ENCODE results near the gene PSMC3. TPM values are rescaled to one million over a fixed set of nuclear protein-coding genes. Genes with fewer than 3 reads are reported as not detected.

Gene PSMC3
- total and polyA plus RNA-seq, 2 of the 13 experiments (the other 11 are each of a cell fraction or from before 2014, with no cell fraction given): 75.8 to 214 TPM

DNA sequence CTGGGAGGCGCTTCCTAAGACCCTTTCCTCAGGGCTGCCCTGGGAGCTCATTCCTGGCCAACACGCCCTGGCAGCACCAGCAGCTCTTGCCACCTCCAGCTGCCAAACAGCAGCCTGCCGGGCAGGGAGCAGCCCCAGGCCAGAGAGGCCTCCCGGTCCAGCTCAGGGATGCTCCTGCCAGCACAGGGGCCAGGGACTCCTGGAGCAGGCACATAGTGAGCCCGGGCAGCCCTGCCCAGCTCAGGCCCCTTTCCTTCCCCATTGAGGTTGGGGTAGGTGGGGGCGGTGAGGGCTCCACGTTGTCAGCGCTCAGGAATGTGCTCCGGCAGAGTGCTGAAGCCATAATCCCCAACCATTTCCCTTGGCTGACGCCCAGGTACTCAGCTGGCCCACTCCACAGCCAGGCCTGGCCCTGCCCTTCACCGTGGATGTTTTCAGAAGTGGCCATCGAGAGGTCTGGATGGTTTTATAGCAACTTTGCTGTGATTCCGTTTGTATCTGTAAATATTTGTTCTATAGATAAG, 10.2 kb downstream of the PSMC3 start:
- no TSS peak for BruUV-seq (replicated peaks)
- no peak for DNase-seq (ENCODE audit: low spot score)
- 71% methylated on average over 9 of the region's 13 CpGs for WGBS (ENCODE audit: low lambda C conversion rate)
- Histone ChIP-seq H4K20me1 (ENCODE audit: insufficient read depth, low read length) (no peaks in the 10 kb centered on the region), H3K79me2 (ENCODE audit: insufficient read depth, low read length) (no peaks in the 10 kb centered on the region), H3K9ac (ENCODE audit: insufficient read depth, low read depth, low read length) (no peak overlapping the region), H3K9me3 (ENCODE audit: low read length) (no peaks in the 10 kb centered on the region), H2AFZ (ENCODE audit: low read length) (no peak overlapping the region), H3K36me3 (replicated peaks in 1 of 2; ENCODE audit: control insufficient read depth in 1 of 2, insufficient read depth in 2 of 2, low read length in 2 of 2) (peaks cover 29 to 34% of the 10 kb centered on the region in 2 experiments; a peak in 4 of 5 replicates), H3K4me3 (replicated peaks in 1 of 3; ENCODE audit: insufficient read depth in 1 of 3, low read depth in 2 of 3, low read length in 3 of 3) (no peak overlapping the region), H3K27ac (ENCODE audit: extremely low read length, insufficient read depth, low read length) (no peak overlapping the region), H3K4me1 (ENCODE audit: insufficient read depth, low read length) (no peaks in the 10 kb centered on the region), H3K4me2 (ENCODE audit: low read depth, low read length) (no peak overlapping the region), H3K27me3 (ENCODE audit: control insufficient read depth in 1 of 2, insufficient read depth in 2 of 2, low read length in 2 of 2) (no peaks in the 10 kb centered on the region)
- ChIA-PET CTCF (ENCODE audit: low intra/inter-chr PET ratio, low total read pairs) (no interaction called here), POLR2A (interaction anchor here (1.0 to 1.2 kb wide), 3 partner anchors 9 to 28 kb away, joined by 3 to 10 read pairs (median 3); partner anchors contain the start of gene PSMC3)
- ATAC-seq: peak; percentile 14
- intact Hi-C loops (cut with micrococcal nuclease; ENCODE audit: unreplicated experiment): no loop called here
- TF ChIP-seq POLR2A (IDR thresholded peaks at IDR 0.05; ENCODE audit: insufficient read depth in 1 of 2, low read depth in 2 of 2, low read length in 2 of 2): no peak
- no peak for TF ChIP-seq STAG1 (CRISPR knock-in tag; IDR thresholded peaks at IDR 0.05)
- no peak for TF ChIP-seq ZNF607 (CRISPR knock-in tag; IDR thresholded peaks at IDR 0.05; ENCODE audit: borderline replicate concordance)
- no peak for TF ChIP-seq MIXL1 (CRISPR knock-in tag; IDR thresholded peaks at IDR 0.05)
- no peak for TF ChIP-seq HMG20A (CRISPR knock-in tag; IDR thresholded peaks at IDR 0.05; ENCODE audit: borderline replicate concordance)
- no peak for TF ChIP-seq ZNF12 (CRISPR knock-in tag; IDR thresholded peaks at IDR 0.05)
- TF ChIP-seq, protein P1, sequence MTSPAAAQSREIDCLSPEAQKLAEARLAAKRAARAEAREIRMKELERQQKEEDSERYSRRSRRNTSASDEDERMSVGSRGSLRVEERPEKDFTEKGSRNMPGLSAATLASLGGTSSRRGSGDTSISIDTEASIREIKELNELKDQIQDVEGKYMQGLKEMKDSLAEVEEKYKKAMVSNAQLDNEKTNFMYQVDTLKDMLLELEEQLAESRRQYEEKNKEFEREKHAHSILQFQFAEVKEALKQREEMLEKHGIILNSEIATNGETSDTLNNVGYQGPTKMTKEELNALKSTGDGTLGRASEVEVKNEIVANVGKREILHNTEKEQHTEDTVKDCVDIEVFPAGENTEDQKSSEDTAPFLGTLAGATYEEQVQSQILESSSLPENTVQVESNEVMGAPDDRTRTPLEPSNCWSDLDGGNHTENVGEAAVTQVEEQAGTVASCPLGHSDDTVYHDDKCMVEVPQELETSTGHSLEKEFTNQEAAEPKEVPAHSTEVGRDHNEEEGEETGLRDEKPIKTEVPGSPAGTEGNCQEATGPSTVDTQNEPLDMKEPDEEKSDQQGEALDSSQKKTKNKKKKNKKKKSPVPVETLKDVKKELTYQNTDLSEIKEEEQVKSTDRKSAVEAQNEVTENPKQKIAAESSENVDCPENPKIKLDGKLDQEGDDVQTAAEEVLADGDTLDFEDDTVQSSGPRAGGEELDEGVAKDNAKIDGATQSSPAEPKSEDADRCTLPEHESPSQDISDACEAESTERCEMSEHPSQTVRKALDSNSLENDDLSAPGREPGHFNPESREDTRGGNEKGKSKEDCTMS (CRISPR knock-in tag; conservative IDR thresholded peaks at IDR 0.05): no peak
- TF ChIP-seq AGO2 (optimal IDR thresholded peaks at IDR 0.05; ENCODE audit: low read depth, low read length): peak; percentile 96
- TF ChIP-seq NR3C1 (CRISPR knock-in tag; IDR thresholded peaks at IDR 0.05): no peak
- TF ChIP-seq ZNF143 (CRISPR knock-in tag; IDR thresholded peaks at IDR 0.05): no peak
- TF ChIP-seq HNRNPL (IDR thresholded peaks at IDR 0.05; ENCODE audit: low read depth, low read length): 0 out of 2 replicates have a peak, but pooled peaks have one; percentile 28
- TF ChIP-seq RBFOX2 (IDR thresholded peaks at IDR 0.05; ENCODE audit: low read depth, low read length): peak; percentile 70
- no peak for TF ChIP-seq GTF3A (CRISPR knock-in tag; conservative IDR thresholded peaks at IDR 0.05)
- in situ Hi-C loops (cut with HindIII; ENCODE audit: extremely low pct_ligation_motif_present, low pct_unique_long_range_greater_than_20kb): no loop called here
- no peak for FAIRE-seq
